ENCODE results near the gene GAS5. TPM values are rescaled to one million over a fixed set of nuclear protein-coding genes. Genes with fewer than 3 reads are reported as not detected.
A peak's percentile ranks its signal among the peaks of the same experiment; 100 is the strongest.

Gene GAS5
- total RNA-seq, 1 donor from 2014 or later, result 574 TPM

- peak overlapping the region; percentile 99 for H3K27ac Mint-ChIP-seq
- DNase-seq (ENCODE audit: extremely low spot score, unreplicated experiment), result no peak
- H3K27me3 Mint-ChIP-seq, result no peaks in the 10 kb centered on the region
- no peaks in the 10 kb centered on the region for H3K9me3 Mint-ChIP-seq
- H3K36me3 Mint-ChIP-seq, result peaks cover 7% of the 10 kb centered on the region
- H3K4me3 Mint-ChIP-seq, result peak overlapping the region; percentile 96
- no peak for TF ChIP-seq CTCF (conservative IDR thresholded peaks at IDR 0.05)
- peaks cover 24% of the 10 kb centered on the region for H3K4me1 Mint-ChIP-seq (ENCODE audit: unreplicated experiment)
Observed at GRCh38 chr1:173823781-173824314, 43.9 kb downstream of the GAS5 start.

GRCh38 chr1:173821680-173822079, 46.1 kb downstream of the GAS5 start:
- Mint-ChIP-seq H3K27ac (no peak overlapping the region), H3K4me3 (no peak overlapping the region), H3K36me3 (peaks cover 14% of the 10 kb centered on the region), H3K9me3 (no peaks in the 10 kb centered on the region), H3K27me3 (no peaks in the 10 kb centered on the region), H3K4me1 (ENCODE audit: unreplicated experiment) (peaks cover 24% of the 10 kb centered on the region)
- DNase-seq (ENCODE audit: extremely low spot score, unreplicated experiment), result no peak
- TF ChIP-seq CTCF (conservative IDR thresholded peaks at IDR 0.05), result no peak

GRCh38 chr1:173818459-173818858, 49.3 kb downstream of the GAS5 start:
- no peak overlapping the region for H3K4me3 Mint-ChIP-seq
- peaks cover 13% of the 10 kb centered on the region for H3K4me1 Mint-ChIP-seq (ENCODE audit: unreplicated experiment)
- H3K27me3 Mint-ChIP-seq, result no peaks in the 10 kb centered on the region
- H3K27ac Mint-ChIP-seq, result no peak overlapping the region
- H3K9me3 Mint-ChIP-seq, result no peaks in the 10 kb centered on the region
- H3K36me3 Mint-ChIP-seq, result peaks cover 30% of the 10 kb centered on the region
- TF ChIP-seq CTCF (conservative IDR thresholded peaks at IDR 0.05), result no peak
- DNase-seq (ENCODE audit: extremely low spot score, unreplicated experiment), result no peak

Other genes starting within 250 kb of the GAS5 start
- gene TEX50, start 232.7 kb downstream of the GAS5 start, total RNA-seq (ENCODE audit: low replicate concordance), result not detected in 2 replicates
- 0.50 and 3.1 TPM in 2 replicates for gene ANKRD45, start 198.1 kb downstream of the GAS5 start, total RNA-seq (ENCODE audit: low replicate concordance)
- gene KLHL20, start 153.0 kb downstream of the GAS5 start, total RNA-seq (ENCODE audit: low replicate concordance), result 22.8 and 23.6 TPM in 2 replicates
- 23.6 and 28.2 TPM in 2 replicates for gene DARS2, start 43.3 kb downstream of the GAS5 start, total RNA-seq (ENCODE audit: low replicate concordance)
- gene CENPL, start 43.1 kb downstream of the GAS5 start, total RNA-seq (ENCODE audit: low replicate concordance), result 11.5 and 14.1 TPM in 2 replicates
- 11.5 and 14.6 TPM in 2 replicates for gene ZBTB37, start 391 bp upstream of the GAS5 start, total RNA-seq (ENCODE audit: low replicate concordance)
- gene SERPINC1, start 49.3 kb upstream of the GAS5 start, total RNA-seq (ENCODE audit: low replicate concordance), result 0.50 TPM in 1 of 2 replicates, not detected in the other
- 35.7 and 39.4 TPM in 2 replicates for gene RC3H1, start 154.4 kb upstream of the GAS5 start, total RNA-seq (ENCODE audit: low replicate concordance)